GM18526 (cell line): ENCODE data around the gene SETDB2.

Experiments used
- POLR2A ChIP-seq: IDR thresholded peaks from 3 replicates; pipeline ENCODE4 v1.6.1; 2011; ENCODE audit not compliant: insufficient read length; ENCODE audit errors: extremely low read depth

SETDB2 gene

GRCh38 chr13:49533591-49534269 is 89.7 kb downstream of the SETDB2 start:
- TF ChIP-seq POLR2A = no peak

- no peak for TF ChIP-seq POLR2A
Measured at GRCh38 chr13:49536144-49536873, 92.2 kb downstream of the SETDB2 start.

- TF ChIP-seq POLR2A = no peak
Measured at GRCh38 chr13:49538404-49538803, 94.3 kb downstream of the SETDB2 start.

GRCh38 chr13:49539313-49539712 is 95.2 kb downstream of the SETDB2 start:
- TF ChIP-seq POLR2A = no peak

GRCh38 chr13:49539746-49540145 is 95.7 kb downstream of the SETDB2 start:
- TF ChIP-seq POLR2A = no peak

- TF ChIP-seq POLR2A = no peak
Measured at GRCh38 chr13:49540552-49540951, 96.5 kb downstream of the SETDB2 start.

- TF ChIP-seq POLR2A = no peak
Measured at GRCh38 chr13:49543656-49544055, 99.6 kb downstream of the SETDB2 start.
